Neural cell (in vitro differentiated cells): ENCODE data around the gene OXER1. TPM values are rescaled to one million over a fixed set of nuclear protein-coding genes. Genes with fewer than 3 reads are reported as not detected.

Experiments
- H2AFZ ChIP-seq: fragments of 200-600, 300-800 bp; sonication (generic), shearing (Covaris generic); 2 replicates; pipeline ENCODE4 v1.6.0; 2014; ENCODE audit warnings: low read depth, mild to moderate bottlenecking, antibody characterized with exemption, low read length, moderate library complexity
- H3F3A ChIP-seq: fragments of 200-600 bp; shearing (Covaris generic); 2 replicates; pipeline ENCODE4 v1.6.1; 2016; ENCODE audit warnings: mild to moderate bottlenecking, moderate library complexity, mixed read lengths, antibody characterized with exemption, low read length; ENCODE audit not compliant: insufficient read depth, poor library complexity, severe bottlenecking
- H3K27ac ChIP-seq: fragments of 200-600, 300-800 bp; sonication (generic), shearing (Covaris generic); 2 replicates; pipeline ENCODE4 v1.5.1; 2014; ENCODE audit warnings: mild to moderate bottlenecking, low read length, moderate library complexity
- H3K27me3 ChIP-seq: fragments of 300-800, 200-600 bp; sonication (generic), shearing (Covaris generic); 2 replicates; pipeline ENCODE4 v1.6.0; 2014; ENCODE audit warnings: mild to moderate bottlenecking, low read depth, low read length, moderate library complexity; ENCODE audit not compliant: insufficient read depth
- H3K36me3 ChIP-seq: fragments of 300-800, 200-600 bp; sonication (generic), shearing (Covaris generic); 2 replicates; pipeline ENCODE4 v1.5.1; 2014; ENCODE audit warnings: mild to moderate bottlenecking, antibody characterized with exemption, low read length, moderate library complexity; ENCODE audit not compliant: insufficient read depth
- H3K4me2 ChIP-seq: fragments of 300-800, 200-600 bp; sonication (generic), shearing (Covaris generic); 2 replicates; pipeline ENCODE4 v1.6.0; 2014; ENCODE audit warnings: mild to moderate bottlenecking, low read length
- H3K4me3 ChIP-seq: fragments of 300-800, 200-600 bp; sonication (generic), shearing (Covaris generic); 2 replicates; pipeline ENCODE4 v1.5.1; 2014; ENCODE audit warnings: mild to moderate bottlenecking, low read length, moderate library complexity
- H3K79me2 ChIP-seq: fragments of 200-600 bp; shearing (Covaris generic); replicated peaks from 2 replicates; pipeline ENCODE4 v1.6.0; 2014; ENCODE audit warnings: mild to moderate bottlenecking, low read length, moderate library complexity; ENCODE audit not compliant: insufficient read depth
- H3K9ac ChIP-seq: fragments of 300-800, 200-600 bp; sonication (generic), shearing (Covaris generic); 2 replicates; pipeline ENCODE4 v1.6.1; 2016; ENCODE audit warnings: mild to moderate bottlenecking, low read length, mixed read lengths
- H3K9me2 ChIP-seq: fragments of 200-600 bp; shearing (Covaris generic); 2 replicates; pipeline ENCODE4 v1.6.1; 2016; ENCODE audit warnings: mild to moderate bottlenecking, low read length, mixed read lengths; ENCODE audit not compliant: insufficient read depth
- H3K9me3 ChIP-seq: fragments of 200-600, 300-800 bp; sonication (generic), shearing (Covaris generic); 2 replicates; pipeline ENCODE4 v1.6.1; 2016; ENCODE audit warnings: mild to moderate bottlenecking, mixed run types, low read length, moderate library complexity, mixed read lengths
- H4K20me1 ChIP-seq: fragments of 200-600 bp; shearing (Covaris generic); 2 replicates; pipeline ENCODE4 v1.6.1; 2016; ENCODE audit warnings: mild to moderate bottlenecking, mixed run types; ENCODE audit not compliant: insufficient read depth
- CTCF ChIP-seq: fragments of 450-650 bp; IDR thresholded peaks from 2 replicates; pipeline ENCODE4 v1.5.1; 2014; ENCODE audit warnings: antibody characterized with exemption, mild to moderate bottlenecking, moderate library complexity; ENCODE audit not compliant: poor library complexity, severe bottlenecking
- EP300 ChIP-seq: fragments of 450-650 bp; conservative IDR thresholded peaks from 2 replicates; pipeline ENCODE4 v1.6.1; 2014; ENCODE audit warnings: antibody characterized with exemption, mild to moderate bottlenecking, moderate library complexity; ENCODE audit not compliant: poor library complexity, severe bottlenecking
- EZH2 ChIP-seq: fragments of 200-600, 300-800 bp; shearing (Covaris generic), sonication (generic); IDR thresholded peaks from 2 replicates; pipeline ENCODE4 v1.6.1; 2014; ENCODE audit warnings: antibody characterized with exemption, low read length, borderline replicate concordance, mild to moderate bottlenecking; ENCODE audit not compliant: insufficient read depth, poor library complexity, severe bottlenecking
- MXI1 ChIP-seq: fragments of 450-650 bp; conservative IDR thresholded peaks from 2 replicates; pipeline ENCODE4 v1.6.1; 2014; ENCODE audit warnings: antibody characterized with exemption, mild to moderate bottlenecking; ENCODE audit not compliant: poor library complexity, severe bottlenecking
- POLR2AphosphoS5 ChIP-seq: IDR thresholded peaks from 2 replicates; pipeline ENCODE4 v1.6.1; 2012
- RAD21 ChIP-seq: fragments of 450-650 bp; conservative IDR thresholded peaks from 2 replicates; pipeline ENCODE4 v1.6.1; 2014; ENCODE audit warnings: antibody characterized with exemption, mild to moderate bottlenecking, moderate library complexity
- REST ChIP-seq: IDR thresholded peaks from 2 replicates; pipeline ENCODE4 v1.6.1; 2012; ENCODE audit warnings: borderline replicate concordance
- SMC3 ChIP-seq: fragments of 450-650 bp; conservative IDR thresholded peaks from 2 replicates; pipeline ENCODE4 v1.6.1; 2014; ENCODE audit warnings: antibody characterized with exemption, mild to moderate bottlenecking, moderate library complexity; ENCODE audit not compliant: poor library complexity
- TAF1 ChIP-seq: IDR thresholded peaks from 2 replicates; pipeline ENCODE4 v1.6.1; 2012; ENCODE audit warnings: low read depth
- polyA plus RNA-seq: library from polyadenylated mRNA; depleted of rRNA; stranded (reverse); fragments of >200 nt; gene quantifications from 2 replicates; pipeline ENCODE4 v1.2.3, GENCODE V29; 2014

The OXER1 gene
- polyA plus RNA-seq, 1 donor from 2014 or later, result not detected

GRCh38 chr2:42797281-42797680 lies 33.3 kb upstream of the OXER1 start:
- Histone ChIP-seq H3K9ac (no peak overlapping the region), H3K9me2 (no peaks in the 10 kb centered on the region)

GRCh38 chr2:42796427-42797248 lies 32.7 kb upstream of the OXER1 start:
- no peak overlapping the region for H3K9ac ChIP-seq
- H3K4me3 ChIP-seq, result no peak overlapping the region
- H3F3A ChIP-seq, result no peaks in the 10 kb centered on the region
- H3K9me2 ChIP-seq, result no peaks in the 10 kb centered on the region
- no peak overlapping the region for H3K4me2 ChIP-seq
- no peak for TF ChIP-seq RAD21
- no peak for TF ChIP-seq CTCF
- no peak for TF ChIP-seq TAF1
- no peak for TF ChIP-seq EZH2
- TF ChIP-seq MXI1, result no peak
- no peak for TF ChIP-seq SMC3
- TF ChIP-seq EP300, result no peak
- TF ChIP-seq POLR2AphosphoS5, result no peak
- TF ChIP-seq REST, result no peak
- no peak overlapping the region for H3K27ac ChIP-seq
- no peaks in the 10 kb centered on the region for H3K79me2 ChIP-seq
- H3K27me3 ChIP-seq, result peaks cover 25% of the 10 kb centered on the region
- no peak overlapping the region for H2AFZ ChIP-seq
- no peaks in the 10 kb centered on the region for H3K36me3 ChIP-seq
- no peaks in the 10 kb centered on the region for H4K20me1 ChIP-seq
- H3K9me3 ChIP-seq, result no peaks in the 10 kb centered on the region

More at GRCh38 chr2:42797281-42797680, 33.3 kb upstream of the OXER1 start:
- Histone ChIP-seq H2AFZ (no peak overlapping the region), H3K36me3 (no peaks in the 10 kb centered on the region), H3F3A (no peaks in the 10 kb centered on the region), H4K20me1 (no peaks in the 10 kb centered on the region), H3K79me2 (no peaks in the 10 kb centered on the region), H3K4me2 (no peak overlapping the region), H3K27me3 (peaks cover 19% of the 10 kb centered on the region), H3K27ac (no peak overlapping the region), H3K9me3 (no peaks in the 10 kb centered on the region), H3K4me3 (no peak overlapping the region)
- TF ChIP-seq EZH2 (no peak), RAD21 (no peak), MXI1 (no peak), CTCF (no peak), EP300 (no peak)
